A549 (cell line): Measurements from ENCODE around the gene KDM4B. TPM values are rescaled to one million over a fixed set of nuclear protein-coding genes. Genes with fewer than 3 reads are reported as not detected.

Source experiments
- ATAC-seq, 2 experiments: fragments of 200-7000 bp in 1 of 2; fragments of >200 bp in 1 of 2; cut with Nextera tagmentation in 1 of 2; cut with Tn5 transposase in 1 of 2; 3 replicates each; pipeline versions ENCODE4 v1.8.0 to v1.9.1; 2018 to 2020; ENCODE audit warnings: mild to moderate bottlenecking in 1 of 2, moderate library complexity in 1 of 2
- CTCF ChIA-PET: fragments of 300-600 bp; sonication (Branson Sonifier 250); formaldehyde crosslinking; extraction: SDS; loops from one replicate; lab custom pipeline; 2021; ENCODE audit warnings: antibody characterized with exemption, inconsistent platforms; lab: Yijun Ruan, JAX
- POLR2A ChIA-PET: fragments of 350-600 bp; formaldehyde crosslinking; extraction: SDS; loops from one replicate; lab custom pipeline; 2021; ENCODE audit warnings: antibody characterized with exemption, inconsistent platforms; lab: Yijun Ruan, JAX
- DNase-seq, 2 experiments: peaks; one replicate each; pipeline versions ENCODE4 v3.0.0 to v3.0.0-alpha.2; 2011 to 2016; ENCODE audit warnings: low read depth in 1 of 2, low spot score in 1 of 2
- FAIRE-seq: peaks from 2 replicates; lab custom pipeline; 2011; peaks lifted over from hg19 to GRCh38; lab: Jason Lieb, UNC
- H3K27ac ChIP-seq, 2 experiments: fragments of >200 bp; sonication (Bioruptor Twin); formaldehyde crosslinking; 3 replicates each; pipeline ENCODE4 v1.5.1; 2016 to 2017
- H3K4me1 ChIP-seq: fragments of >200 bp; sonication (Bioruptor Twin); formaldehyde crosslinking; 3 replicates; pipeline ENCODE4 v1.6.1; 2016
- H3K4me2 ChIP-seq: fragments of >200 bp; sonication (Bioruptor Twin); formaldehyde crosslinking; 3 replicates; pipeline ENCODE4 v1.6.1; 2016
- H3K4me3 ChIP-seq: fragments of >200 bp; sonication (Bioruptor Twin); formaldehyde crosslinking; 3 replicates; pipeline ENCODE4 v1.5.1; 2016
- H3K9me3 ChIP-seq: fragments of >200 bp; sonication (Bioruptor Twin); formaldehyde crosslinking; 3 replicates; pipeline ENCODE4 v1.6.1; 2016
- BHLHE40 ChIP-seq: IDR thresholded peaks from 2 replicates; pipeline ENCODE4 v1.6.1; 2012; ENCODE audit warnings: low read depth, low read length, inconsistent platforms
- CEBPB ChIP-seq, 2 experiments: fragments of >200 bp in 1 of 2; sonication (Bioruptor Twin) in 1 of 2; formaldehyde crosslinking in 1 of 2; IDR thresholded peaks; 2 replicates each; pipeline ENCODE4 v1.6.1; 2012 to 2016
- E2F6 ChIP-seq: IDR thresholded peaks from 2 replicates; pipeline ENCODE4 v1.6.1; 2012; ENCODE audit warnings: low read depth, borderline replicate concordance
- EHF ChIP-seq: fragments of 250-450 bp; sonication (Bioruptor Pico); IDR thresholded peaks from 2 replicates; pipeline ENCODE4 v1.5.0; 2020; ENCODE audit warnings: mild to moderate bottlenecking
- ELK1 ChIP-seq: fragments of 150-350 bp; IDR thresholded peaks from 2 replicates; pipeline ENCODE4 v1.6.1; 2014; ENCODE audit warnings: low read depth, mild to moderate bottlenecking, low read length
- EP300 ChIP-seq, 2 experiments: fragments of >200 bp; sonication (Bioruptor Twin); formaldehyde crosslinking; IDR thresholded peaks; 2 replicates in 1 of 2; 3 replicates in 1 of 2; pipeline ENCODE4 v1.6.1; 2016 to 2017
- FOSL2 ChIP-seq, 2 experiments: fragments of 450-650 bp in 1 of 2; fragments of >200 bp in 1 of 2; sonication (Bioruptor Twin) in 1 of 2; formaldehyde crosslinking; IDR thresholded peaks; 2 replicates each; pipeline versions ENCODE4 v1.5.0 to v1.6.1; 2016 to 2020; ENCODE audit warnings: mild to moderate bottlenecking in 1 of 2, moderate library complexity in 1 of 2
- GATA3 ChIP-seq: IDR thresholded peaks from 2 replicates; pipeline ENCODE4 v1.6.1; 2012; ENCODE audit warnings: borderline replicate concordance
- HES2 ChIP-seq: fragments of >200 bp; sonication (Bioruptor Twin); formaldehyde crosslinking; IDR thresholded peaks from 2 replicates; pipeline ENCODE4 v1.6.1; 2016
- HMGXB4 ChIP-seq: fragments of 250-450 bp; sonication (Bioruptor Pico); IDR thresholded peaks from 2 replicates; pipeline ENCODE4 v1.5.0; 2021; ENCODE audit warnings: mild to moderate bottlenecking, moderate library complexity, borderline replicate concordance
- HOXB5 ChIP-seq: fragments of 250-450 bp; sonication (Bioruptor Pico); IDR thresholded peaks from 2 replicates; pipeline ENCODE4 v1.5.0; 2020; ENCODE audit warnings: mild to moderate bottlenecking, moderate library complexity
- MAX ChIP-seq: IDR thresholded peaks from 2 replicates; pipeline ENCODE4 v1.6.1; 2012
- MYC ChIP-seq: IDR thresholded peaks from 2 replicates; pipeline ENCODE4 v1.6.1; 2012; ENCODE audit warnings: mild to moderate bottlenecking, inconsistent platforms, low read length, improper control_type of control experiment, borderline replicate concordance
- NPAS2 ChIP-seq: fragments of 250-450 bp; sonication (Bioruptor Pico); IDR thresholded peaks from 2 replicates; pipeline ENCODE4 v1.8.0; 2022; ENCODE audit warnings: mild to moderate bottlenecking, moderate library complexity, borderline replicate concordance
- PBX3 ChIP-seq: IDR thresholded peaks from 2 replicates; pipeline ENCODE4 v1.6.1; 2012
- POLR2AphosphoS2 ChIP-seq: conservative IDR thresholded peaks from 2 replicates; pipeline ENCODE4 v1.6.1; 2012; ENCODE audit warnings: low read length, improper control_type of control experiment, inconsistent platforms
- RFX5 ChIP-seq: fragments of 450-650 bp; IDR thresholded peaks from 2 replicates; pipeline ENCODE4 v1.7.1; 2014; ENCODE audit warnings: antibody characterized with exemption, mild to moderate bottlenecking, moderate library complexity
- SMC3 ChIP-seq: fragments of >200 bp; sonication (Bioruptor Twin); formaldehyde crosslinking; IDR thresholded peaks from 3 replicates; pipeline ENCODE4 v1.6.1; 2018; ENCODE audit warnings: inconsistent platforms
- TFCP2L1 ChIP-seq: fragments of 250-450 bp; sonication (Bioruptor Pico); IDR thresholded peaks from 2 replicates; pipeline ENCODE4 v1.5.0; 2021; ENCODE audit warnings: mild to moderate bottlenecking
- TP53 ChIP-seq: fragments of 250-450 bp; sonication (Bioruptor Pico); IDR thresholded peaks from 2 replicates; pipeline ENCODE4 v1.5.0; 2021; ENCODE audit warnings: mild to moderate bottlenecking, moderate library complexity
- ZFP36 ChIP-seq: fragments of 450-650 bp; IDR thresholded peaks from 2 replicates; pipeline ENCODE4 v1.6.1; 2014; ENCODE audit warnings: borderline replicate concordance; ENCODE audit not compliant: partially characterized antibody
- ZNF302 ChIP-seq: fragments of 250-450 bp; sonication (Bioruptor Pico); IDR thresholded peaks from 2 replicates; pipeline ENCODE4 v1.9.0; 2021; ENCODE audit warnings: inconsistent platforms, mild to moderate bottlenecking, moderate library complexity
- ZSCAN20 ChIP-seq: fragments of 250-450 bp; sonication (Bioruptor Pico); IDR thresholded peaks from 2 replicates; pipeline ENCODE4 v1.8.0; 2022; ENCODE audit warnings: mild to moderate bottlenecking, moderate library complexity
- WGBS: methylation state at CpG from one replicate; pipeline ENCODE4 v1.1.6; 2017; ENCODE audit errors: missing lambda C conversion rate; 5-methylcytosine and 5-hydroxymethylcytosine counted together
- polyA plus RNA-seq, 4 experiments: library from polyadenylated mRNA; depleted of rRNA in 3 of 4; stranded (reverse); fragments of >200 nt; fragmentation: RNase III in 1 of 4; extraction: RNeasy Plus Mini Kit Qiagen cat#74134 plus additional on column Dnase treatment in 1 of 4; gene quantifications; 2 replicates in 3 of 4; 3 replicates in 1 of 4; pipeline ENCODE4 v1.2.3, GENCODE V29; 2011 to 2017

Gene KDM4B
- polyA plus RNA-seq, 2 of the 4 experiments (the other 2 are of a cell fraction) = 3.0 to 4.6 TPM

GRCh38 chr19:5046339-5047039 lies 77.6 kb downstream of the KDM4B start:
- FAIRE-seq = no peak
- peak overlapping the region; percentile 94 to 98 for H3K27ac ChIP-seq
- DNase-seq = peak; percentile 84 to 86
- ChIA-PET CTCF (interaction anchor here (0.6 to 4.0 kb wide), 8 partner anchors 9 to 532 kb away, joined by 3 to 22 read pairs (median 4); no protein-coding TSS in a partner anchor), POLR2A (no interaction called here)
- H3K4me3 ChIP-seq = no peak overlapping the region
- H3K9me3 ChIP-seq = no peaks in the 10 kb centered on the region
- H3K4me2 ChIP-seq = peak overlapping the region; percentile 92
- peak; percentile 88 for TF ChIP-seq MAX
- peak; percentile 24; the same call in 1 of the 2 replicates for TF ChIP-seq GATA3
- no peak for TF ChIP-seq HES2
- TF ChIP-seq BHLHE40 = peak; percentile 11; the same call in 1 of the 2 replicates
- no peak for TF ChIP-seq ZSCAN20 (CRISPR knock-in tag)
- TF ChIP-seq FOSL2 (IDR thresholded peaks at IDR 0.05) = no peak
- peak; percentile 25 for TF ChIP-seq FOSL2 (CRISPR knock-in tag; IDR thresholded peaks at IDR 0.05)
- peak; percentile 76; the same call in 1 of the 2 replicates for TF ChIP-seq E2F6
- 0% methylated on average over 11 of the region's 19 CpGs for WGBS
- H3K4me1 ChIP-seq = peaks cover 50% of the 10 kb centered on the region
- ATAC-seq = peak; percentile 40 to 55; a peak in 5 of 6 replicates

- 93% methylated on average over 5 of the region's 39 CpGs for WGBS
- ChIA-PET POLR2A (no interaction called here), CTCF (interaction anchor here (0.6 to 4.0 kb wide), 11 partner anchors 10 to 530 kb away, joined by 3 to 22 read pairs (median 4); no protein-coding TSS in a partner anchor)
- no peaks in the 10 kb centered on the region for H3K9me3 ChIP-seq
- peak overlapping the region; percentile 94 to 98 for H3K27ac ChIP-seq
- DNase-seq = no peak
- no peak overlapping the region for H3K4me3 ChIP-seq
- TF ChIP-seq HMGXB4 (CRISPR knock-in tag) = no peak
- no peak for TF ChIP-seq TFCP2L1 (CRISPR knock-in tag)
- no peak for TF ChIP-seq CEBPB (IDR thresholded peaks at IDR 0.05)
- no peak for TF ChIP-seq ZNF302
- no peak for TF ChIP-seq GATA3
- TF ChIP-seq ELK1 = no peak
- no peak for TF ChIP-seq POLR2AphosphoS2
- TF ChIP-seq FOSL2 (IDR thresholded peaks at IDR 0.05) = no peak
- TF ChIP-seq FOSL2 (CRISPR knock-in tag; IDR thresholded peaks at IDR 0.05) = no peak
- TF ChIP-seq EP300 (IDR thresholded peaks at IDR 0.05) = no peak
- TF ChIP-seq ZFP36 = no peak
- TF ChIP-seq NPAS2 (CRISPR knock-in tag) = no peak
- TF ChIP-seq RFX5 = no peak
- no peak for TF ChIP-seq PBX3
- TF ChIP-seq SMC3 = no peak
- no peak for TF ChIP-seq HOXB5 (CRISPR knock-in tag)
- no peak for TF ChIP-seq EHF
- no peak for TF ChIP-seq MYC
- no peak for TF ChIP-seq TP53 (CRISPR knock-in tag)
- peak overlapping the region; percentile 92 for H3K4me2 ChIP-seq
- peaks cover 50% of the 10 kb centered on the region for H3K4me1 ChIP-seq
- no peak for ATAC-seq
- FAIRE-seq = no peak
These were observed 78.5 kb downstream of the KDM4B start for GRCh38 chr19:5047251-5047935.
